ENCODE measurements around the gene PSMA7. TPM values are rescaled to one million over a fixed set of nuclear protein-coding genes. Genes with fewer than 3 reads are reported as not detected.

The PSMA7 gene
- total RNA-seq, 1 donor from 2014 or later = 422 TPM

GRCh38 chr20:62138912-62139311 lies 4.3 kb downstream of the PSMA7 start:
- no peak for DNase-seq (ENCODE audit: extremely low read depth, low read depth, low spot score)

- no peak for DNase-seq (ENCODE audit: extremely low read depth, low read depth, low spot score)
Observed at GRCh38 chr20:62138204-62138543, 5.0 kb downstream of the PSMA7 start.

GRCh38 chr20:62137478-62138203 lies 5.6 kb downstream of the PSMA7 start:
- DNase-seq (ENCODE audit: extremely low read depth, low read depth, low spot score) = no peak

GRCh38 chr20:62137092-62137384 lies 6.2 kb downstream of the PSMA7 start:
- no peak for DNase-seq (ENCODE audit: extremely low read depth, low read depth, low spot score)

GRCh38 chr20:62136283-62137091 lies 6.7 kb downstream of the PSMA7 start:
- DNase-seq (ENCODE audit: extremely low read depth, low read depth, low spot score) = no peak

GRCh38 chr20:62135573-62136266 lies 7.5 kb downstream of the PSMA7 start:
- DNase-seq (ENCODE audit: extremely low read depth, low read depth, low spot score) = no peak

GRCh38 chr20:62134735-62135231 lies 8.4 kb downstream of the PSMA7 start:
- DNase-seq (ENCODE audit: extremely low read depth, low read depth, low spot score) = no peak

- no peak for DNase-seq (ENCODE audit: extremely low read depth, low read depth, low spot score)
Observed at GRCh38 chr20:62133864-62134263, 9.3 kb downstream of the PSMA7 start.

GRCh38 chr20:62133051-62133845 lies 9.9 kb downstream of the PSMA7 start:
- no peak for DNase-seq (ENCODE audit: extremely low read depth, low read depth, low spot score)

- DNase-seq (ENCODE audit: extremely low read depth, low read depth, low spot score) = no peak
Observed at GRCh38 chr20:62132421-62132820, 10.8 kb downstream of the PSMA7 start.

GRCh38 chr20:62131560-62132320 lies 11.5 kb downstream of the PSMA7 start:
- DNase-seq (ENCODE audit: extremely low read depth, low read depth, low spot score) = no peak

- no peak for DNase-seq (ENCODE audit: extremely low read depth, low read depth, low spot score)
Observed at GRCh38 chr20:62129731-62130531, 13.3 kb downstream of the PSMA7 start.

- DNase-seq (ENCODE audit: extremely low read depth, low read depth, low spot score) = no peak
Observed at GRCh38 chr20:62128502-62128901, 14.7 kb downstream of the PSMA7 start.

- DNase-seq (ENCODE audit: extremely low read depth, low read depth, low spot score) = no peak
Observed at GRCh38 chr20:62127799-62128198, 15.4 kb downstream of the PSMA7 start.

- no peak for DNase-seq (ENCODE audit: extremely low read depth, low read depth, low spot score)
Observed at GRCh38 chr20:62126141-62126540, 17.1 kb downstream of the PSMA7 start.

GRCh38 chr20:62123450-62124118 lies 19.6 kb downstream of the PSMA7 start:
- no peak for DNase-seq (ENCODE audit: extremely low read depth, low read depth, low spot score)

- DNase-seq (ENCODE audit: extremely low read depth, low read depth, low spot score) = no peak
Observed at GRCh38 chr20:62122654-62123449, 20.3 kb downstream of the PSMA7 start.
